ENCODE results near the gene TMED6.

Gene TMED6

GRCh38 chr16:69396187-69397061, 44.8 kb upstream of the TMED6 start:
- no peak overlapping the region for H3K9ac ChIP-seq (ENCODE audit: low read length)
- H3K27me3 ChIP-seq (ENCODE audit: low read length), result no peaks in the 10 kb centered on the region
- H3K79me2 ChIP-seq (ENCODE audit: insufficient read depth, low read length), result no peaks in the 10 kb centered on the region
- H3K4me3 ChIP-seq (ENCODE audit: insufficient read depth, low read length, poor library complexity, severe bottlenecking), result no peak overlapping the region
- no peak overlapping the region for H3K27ac ChIP-seq (ENCODE audit: low read depth, low read length)
- H3K9me3 ChIP-seq (ENCODE audit: insufficient read depth, low read length), result no peaks in the 10 kb centered on the region
- peak; percentile 66 for TF ChIP-seq CTCF (IDR thresholded peaks at IDR 0.05; ENCODE audit: insufficient read depth, low read length, poor library complexity, severe bottlenecking)
- no peak for TF ChIP-seq EZH2phosphoT487 (conservative IDR thresholded peaks at IDR 0.05; ENCODE audit: low read length)
- peak overlapping the region; percentile 6 for H3K4me2 ChIP-seq (ENCODE audit: low read depth, low read length, poor library complexity, severe bottlenecking)
- no peaks in the 10 kb centered on the region for H3F3A ChIP-seq (ENCODE audit: insufficient read depth)
- H3K36me3 ChIP-seq (ENCODE audit: low read length), result no peaks in the 10 kb centered on the region
- no peaks in the 10 kb centered on the region for H4K20me1 ChIP-seq (ENCODE audit: low read depth, low read length)
- H3K9me2 ChIP-seq (replicated peaks; ENCODE audit: insufficient read depth, low read length), result no peaks in the 10 kb centered on the region
- peak overlapping the region; percentile 92 for H2AFZ ChIP-seq (ENCODE audit: low read depth, low read length, severe bottlenecking)

- Histone ChIP-seq H3K27me3 (ENCODE audit: low read length) (no peaks in the 10 kb centered on the region), H3K4me3 (ENCODE audit: insufficient read depth, low read length, poor library complexity, severe bottlenecking) (no peak overlapping the region), H3K4me2 (ENCODE audit: low read depth, low read length, poor library complexity, severe bottlenecking) (no peak overlapping the region)
Measured at GRCh38 chr16:69395859-69396186, 44.2 kb upstream of the TMED6 start.

GRCh38 chr16:69393898-69394849, 42.6 kb upstream of the TMED6 start:
- Histone ChIP-seq H4K20me1 (ENCODE audit: low read depth, low read length) (no peaks in the 10 kb centered on the region), H3K9me2 (replicated peaks; ENCODE audit: insufficient read depth, low read length) (no peaks in the 10 kb centered on the region), H3K4me3 (ENCODE audit: insufficient read depth, low read length, poor library complexity, severe bottlenecking) (no peak overlapping the region), H3K4me2 (ENCODE audit: low read depth, low read length, poor library complexity, severe bottlenecking) (no peak overlapping the region), H3K36me3 (ENCODE audit: low read length) (no peaks in the 10 kb centered on the region), H3K79me2 (ENCODE audit: insufficient read depth, low read length) (no peaks in the 10 kb centered on the region), H3K27me3 (ENCODE audit: low read length) (no peaks in the 10 kb centered on the region), H3K9ac (ENCODE audit: low read length) (no peak overlapping the region), H2AFZ (ENCODE audit: low read depth, low read length, severe bottlenecking) (no peak overlapping the region), H3K27ac (ENCODE audit: low read depth, low read length) (no peak overlapping the region), H3K9me3 (ENCODE audit: insufficient read depth, low read length) (no peaks in the 10 kb centered on the region), H3F3A (ENCODE audit: insufficient read depth) (no peaks in the 10 kb centered on the region)
- TF ChIP-seq EZH2phosphoT487 (conservative IDR thresholded peaks at IDR 0.05; ENCODE audit: low read length), result no peak
- no peak for TF ChIP-seq CTCF (IDR thresholded peaks at IDR 0.05; ENCODE audit: insufficient read depth, low read length, poor library complexity, severe bottlenecking)

More at GRCh38 chr16:69395859-69396186, 44.2 kb upstream of the TMED6 start:
- no peak overlapping the region for H3K27ac ChIP-seq (ENCODE audit: low read depth, low read length)
- H3K9me2 ChIP-seq (replicated peaks; ENCODE audit: insufficient read depth, low read length), result no peaks in the 10 kb centered on the region
- H4K20me1 ChIP-seq (ENCODE audit: low read depth, low read length), result no peaks in the 10 kb centered on the region
- TF ChIP-seq EZH2phosphoT487 (conservative IDR thresholded peaks at IDR 0.05; ENCODE audit: low read length) (no peak), CTCF (IDR thresholded peaks at IDR 0.05; ENCODE audit: insufficient read depth, low read length, poor library complexity, severe bottlenecking) (no peak)
- no peaks in the 10 kb centered on the region for H3F3A ChIP-seq (ENCODE audit: insufficient read depth)
- H3K79me2 ChIP-seq (ENCODE audit: insufficient read depth, low read length), result no peaks in the 10 kb centered on the region
- H3K36me3 ChIP-seq (ENCODE audit: low read length), result no peaks in the 10 kb centered on the region
- no peak overlapping the region for H3K9ac ChIP-seq (ENCODE audit: low read length)
- no peaks in the 10 kb centered on the region for H3K9me3 ChIP-seq (ENCODE audit: insufficient read depth, low read length)
- H2AFZ ChIP-seq (ENCODE audit: low read depth, low read length, severe bottlenecking), result peak overlapping the region; percentile 92

All from SU-DHL-6 (cell line).